Esophagus squamous epithelium (tissue), 4 donors: ENCODE results near the gene HERC3.

Experiments
- POLR2A ChIP-seq, 4 donors: fragments of 450-650 bp; IDR thresholded peaks; one replicate each; pipeline ENCODE4 v1.6.1; 2017; ENCODE audit warnings: antibody characterized with exemption in 4 of 4, mild to moderate bottlenecking in 4 of 4, moderate library complexity in 3 of 4
- TF ChIP-seq, protein P1 (sequence below), 6 experiments: fragments of 450-650 bp in 4 of 6; fragments of 200-600 bp in 2 of 6; sonication (generic) in 2 of 6; IDR thresholded peaks; one replicate each; pipeline ENCODE4 v1.5.1; 2016 to 2019; ENCODE audit warnings: antibody characterized with exemption in 6 of 6, mild to moderate bottlenecking in 4 of 6, moderate library complexity in 4 of 6

DNA sequence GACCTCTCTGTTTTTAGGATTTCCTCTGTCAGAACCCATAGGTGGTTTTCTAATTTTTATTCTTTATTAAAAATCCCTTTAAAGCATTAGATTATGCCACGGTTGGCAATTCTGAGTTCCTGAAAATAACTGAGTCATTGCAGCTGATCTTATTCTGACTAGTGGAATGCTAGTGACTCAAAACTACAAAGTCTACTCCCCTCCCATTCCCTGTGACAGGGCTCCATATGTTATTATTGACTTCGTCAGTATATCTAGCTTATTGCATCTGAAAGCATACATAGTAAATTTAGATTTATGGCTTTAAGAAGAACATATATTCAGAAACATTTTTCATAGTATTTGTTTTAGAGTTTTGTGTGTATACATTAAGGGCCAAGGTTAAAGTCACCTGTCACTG is 38.5 kb downstream of the HERC3 start:
- TF ChIP-seq, protein P1, sequence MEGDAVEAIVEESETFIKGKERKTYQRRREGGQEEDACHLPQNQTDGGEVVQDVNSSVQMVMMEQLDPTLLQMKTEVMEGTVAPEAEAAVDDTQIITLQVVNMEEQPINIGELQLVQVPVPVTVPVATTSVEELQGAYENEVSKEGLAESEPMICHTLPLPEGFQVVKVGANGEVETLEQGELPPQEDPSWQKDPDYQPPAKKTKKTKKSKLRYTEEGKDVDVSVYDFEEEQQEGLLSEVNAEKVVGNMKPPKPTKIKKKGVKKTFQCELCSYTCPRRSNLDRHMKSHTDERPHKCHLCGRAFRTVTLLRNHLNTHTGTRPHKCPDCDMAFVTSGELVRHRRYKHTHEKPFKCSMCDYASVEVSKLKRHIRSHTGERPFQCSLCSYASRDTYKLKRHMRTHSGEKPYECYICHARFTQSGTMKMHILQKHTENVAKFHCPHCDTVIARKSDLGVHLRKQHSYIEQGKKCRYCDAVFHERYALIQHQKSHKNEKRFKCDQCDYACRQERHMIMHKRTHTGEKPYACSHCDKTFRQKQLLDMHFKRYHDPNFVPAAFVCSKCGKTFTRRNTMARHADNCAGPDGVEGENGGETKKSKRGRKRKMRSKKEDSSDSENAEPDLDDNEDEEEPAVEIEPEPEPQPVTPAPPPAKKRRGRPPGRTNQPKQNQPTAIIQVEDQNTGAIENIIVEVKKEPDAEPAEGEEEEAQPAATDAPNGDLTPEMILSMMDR (IDR thresholded peaks at IDR 0.05) = no peak
- no peak for TF ChIP-seq POLR2A (IDR thresholded peaks at IDR 0.05)
